IPS-18c (cell line): Measurements from ENCODE around the gene PIAS2.
"Not testable (repeated sequence)": the region's sequence is repeated elsewhere in the genome, so short reads cannot be mapped to it uniquely, and the experiment has no call there.

Source experiments
- H3K4me3 ChIP-seq: 2 replicates; pipeline ENCODE4 v1.7.0; 2013; ENCODE audit warnings: low read depth, mild to moderate bottlenecking, low read length, moderate library complexity; ENCODE audit not compliant: insufficient read depth
- H3K9me3 ChIP-seq: one replicate; pipeline ENCODE4 v1.6.1; 2013; ENCODE audit warnings: mild to moderate bottlenecking, low read length, moderate library complexity; ENCODE audit not compliant: control insufficient read depth, insufficient read depth

Gene PIAS2

DNA sequence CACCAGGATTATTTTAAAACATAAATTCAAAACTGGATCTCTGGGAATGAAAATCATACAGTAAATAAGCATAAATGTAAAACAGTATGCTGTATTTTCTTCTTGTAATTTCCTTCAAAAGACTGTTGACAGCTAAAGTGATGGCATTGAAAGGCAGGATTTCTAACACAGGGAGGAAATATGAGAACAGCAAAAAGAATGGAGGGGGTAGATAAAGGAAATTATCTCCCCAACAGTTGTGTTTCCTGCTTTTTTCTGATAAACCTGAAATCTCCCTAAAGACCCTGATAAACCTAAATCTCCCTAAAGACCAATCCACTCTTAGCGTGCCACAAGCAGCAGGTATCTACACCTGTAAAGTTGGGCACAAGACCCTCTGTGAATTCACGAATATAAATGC lies 50.8 kb downstream of the PIAS2 start:
- no peak overlapping the region for H3K4me3 ChIP-seq
- peaks cover 14% of the 10 kb centered on the region for H3K9me3 ChIP-seq

DNA sequence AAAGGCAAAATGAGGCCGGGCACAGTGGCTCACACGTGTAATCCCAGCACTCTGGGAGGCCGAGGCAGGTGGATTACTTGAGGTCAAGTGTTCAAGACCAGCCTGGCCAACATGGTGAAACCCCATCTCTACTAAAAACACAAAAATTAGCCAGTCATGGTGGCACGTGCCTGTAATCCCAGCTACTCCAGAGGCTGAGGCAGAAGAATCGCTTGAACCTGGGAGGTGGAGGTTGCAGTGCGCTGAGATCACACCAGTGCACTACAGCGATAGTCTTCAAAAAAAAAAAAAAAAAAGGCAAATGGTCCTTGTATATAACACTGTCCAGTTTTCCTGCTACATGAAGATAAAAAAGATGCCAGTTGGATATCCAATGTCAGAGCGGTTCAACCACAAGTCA lies 52.1 kb downstream of the PIAS2 start:
- peaks cover 14% of the 10 kb centered on the region for H3K9me3 ChIP-seq
- not testable (repeated sequence) for H3K4me3 ChIP-seq

DNA sequence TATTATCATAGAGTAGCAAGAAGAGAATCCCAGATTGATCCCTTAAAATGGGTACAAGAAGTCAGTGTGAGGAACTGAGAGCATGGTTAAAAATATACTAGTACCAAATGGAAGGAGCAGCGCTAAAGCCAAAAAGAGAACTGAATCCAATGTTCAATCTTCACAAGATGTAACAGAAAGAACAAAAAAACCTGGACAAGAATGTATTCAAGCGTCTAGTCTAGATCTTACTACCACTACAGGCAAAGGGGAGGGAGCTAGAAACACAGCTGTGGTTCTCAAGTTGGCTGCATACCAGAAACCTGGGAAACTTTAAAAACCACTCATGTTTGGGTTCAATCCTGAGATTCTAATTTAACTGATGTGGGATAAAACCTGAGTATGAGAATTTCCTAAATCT lies 57.5 kb downstream of the PIAS2 start:
- H3K9me3 ChIP-seq: no peaks in the 10 kb centered on the region

DNA sequence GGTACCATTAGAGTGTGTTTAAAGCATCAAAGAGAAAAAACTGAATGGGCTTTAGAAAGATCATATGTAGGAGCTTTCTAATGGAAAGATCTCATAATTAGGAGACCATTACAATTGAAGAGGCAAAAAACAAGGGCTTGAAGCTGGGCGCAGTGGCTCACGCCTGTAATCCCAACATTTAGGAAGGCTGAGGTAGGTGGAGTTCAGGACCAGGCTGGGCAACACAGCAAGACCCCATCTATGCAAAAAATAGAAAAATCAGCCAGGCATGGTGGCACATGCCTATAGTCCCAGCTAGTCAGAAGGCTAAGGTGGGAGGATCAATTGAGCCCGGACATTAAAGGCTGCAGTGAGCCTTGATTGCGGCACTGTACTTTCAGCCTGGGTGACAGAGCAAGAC lies 59.0 kb downstream of the PIAS2 start:
- Histone ChIP-seq H3K9me3 (no peaks in the 10 kb centered on the region), H3K4me3 (no peak overlapping the region)

More for the DNA sequence above, 57.5 kb downstream of the PIAS2 start:
- no peak overlapping the region for H3K4me3 ChIP-seq

DNA sequence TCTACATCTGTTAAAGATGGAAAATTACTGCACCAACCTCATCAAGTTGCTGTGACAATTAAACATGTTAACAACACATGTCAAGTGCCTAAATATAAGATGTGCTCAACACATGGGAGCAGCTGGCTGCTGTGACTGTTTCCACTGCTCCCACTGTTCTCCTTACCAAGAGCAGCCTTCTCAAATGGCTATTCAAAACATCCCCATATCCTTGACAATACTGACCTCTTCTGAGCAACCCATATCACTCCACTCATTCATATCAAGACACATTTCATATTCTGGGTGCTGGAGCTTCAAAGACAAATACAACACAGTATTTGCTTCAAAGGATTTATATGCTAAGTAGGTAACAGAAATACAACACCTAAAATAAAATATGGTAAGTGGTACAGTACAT lies 60.3 kb downstream of the PIAS2 start:
- Histone ChIP-seq H3K9me3 (no peaks in the 10 kb centered on the region), H3K4me3 (no peak overlapping the region)

DNA sequence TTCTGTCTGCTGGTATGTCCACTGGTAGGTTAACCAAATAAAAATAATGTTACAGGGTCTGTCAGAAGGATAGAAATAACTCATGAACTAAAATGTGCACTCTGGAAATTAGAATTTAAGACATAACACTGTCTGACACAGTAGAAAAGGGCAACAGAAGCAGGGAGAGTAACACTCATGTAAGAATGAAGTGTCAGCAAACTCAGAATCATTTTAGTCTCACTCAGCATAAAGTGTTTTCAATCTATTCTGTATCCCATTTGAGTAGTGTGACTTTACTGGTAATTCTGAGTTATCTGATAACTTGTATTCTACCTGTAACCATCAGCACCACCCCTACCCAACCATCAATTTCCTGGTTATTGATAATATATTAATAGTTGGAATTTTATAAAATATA lies 68.3 kb downstream of the PIAS2 start:
- Histone ChIP-seq H3K9me3 (no peaks in the 10 kb centered on the region), H3K4me3 (no peak overlapping the region)

DNA sequence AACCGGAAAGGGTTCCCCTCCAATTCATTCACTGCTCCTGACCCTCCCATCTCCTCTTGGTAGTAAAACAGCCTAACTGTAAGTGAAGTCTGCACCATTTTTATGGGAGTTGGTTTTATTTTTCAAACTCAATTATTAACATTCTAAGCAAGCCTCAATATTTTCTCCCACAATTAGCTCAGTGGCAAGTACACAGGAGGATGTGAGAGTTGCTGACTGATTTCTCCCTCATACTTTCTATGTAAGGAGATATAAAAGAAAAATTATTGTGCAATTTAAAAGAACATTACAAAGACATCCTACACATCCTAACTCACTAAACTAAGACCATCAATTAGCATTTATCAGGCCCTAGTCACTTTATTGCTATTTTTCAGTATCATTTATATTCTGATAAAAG lies 73.9 kb downstream of the PIAS2 start:
- no peak overlapping the region for H3K4me3 ChIP-seq
- no peaks in the 10 kb centered on the region for H3K9me3 ChIP-seq

DNA sequence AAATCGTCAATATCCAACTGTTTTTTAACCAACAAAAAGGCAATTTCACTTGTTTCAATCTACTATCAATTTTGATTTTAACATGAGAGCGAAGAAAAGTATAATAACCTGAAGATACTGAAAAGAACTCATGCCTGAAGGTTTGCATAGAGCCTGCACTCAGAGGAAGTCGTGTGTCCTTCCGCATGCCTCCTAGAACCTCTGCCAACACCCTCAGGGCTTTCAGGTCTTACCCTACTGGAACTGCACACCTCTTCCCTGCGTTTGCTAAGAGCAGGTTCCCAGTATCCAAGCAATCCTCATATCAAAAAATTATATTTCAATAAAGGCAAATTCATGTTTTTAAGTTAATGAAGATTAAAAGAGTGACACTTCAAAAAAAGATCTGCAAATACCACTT lies 74.7 kb downstream of the PIAS2 start:
- H3K9me3 ChIP-seq: no peaks in the 10 kb centered on the region
- H3K4me3 ChIP-seq: no peak overlapping the region

DNA sequence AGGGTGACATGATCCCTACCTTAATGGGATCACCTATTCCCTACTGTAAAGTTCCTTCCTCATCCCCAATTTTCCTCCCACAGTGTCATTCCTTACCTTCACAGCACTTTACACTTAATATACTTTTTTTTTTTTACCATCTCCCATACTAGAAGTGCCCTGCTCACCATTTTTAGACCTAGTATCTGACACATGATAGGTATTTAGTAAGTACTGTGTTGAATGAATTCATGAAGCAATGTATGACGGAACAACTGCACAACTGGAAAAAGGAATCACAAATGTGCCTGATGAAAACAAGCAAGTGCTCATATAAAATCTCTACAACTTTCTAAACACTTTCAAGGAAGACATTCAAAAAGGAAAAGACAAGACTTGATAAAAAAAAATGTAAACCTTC lies 83.4 kb downstream of the PIAS2 start:
- H3K9me3 ChIP-seq: no peaks in the 10 kb centered on the region
- H3K4me3 ChIP-seq: no peak overlapping the region

DNA sequence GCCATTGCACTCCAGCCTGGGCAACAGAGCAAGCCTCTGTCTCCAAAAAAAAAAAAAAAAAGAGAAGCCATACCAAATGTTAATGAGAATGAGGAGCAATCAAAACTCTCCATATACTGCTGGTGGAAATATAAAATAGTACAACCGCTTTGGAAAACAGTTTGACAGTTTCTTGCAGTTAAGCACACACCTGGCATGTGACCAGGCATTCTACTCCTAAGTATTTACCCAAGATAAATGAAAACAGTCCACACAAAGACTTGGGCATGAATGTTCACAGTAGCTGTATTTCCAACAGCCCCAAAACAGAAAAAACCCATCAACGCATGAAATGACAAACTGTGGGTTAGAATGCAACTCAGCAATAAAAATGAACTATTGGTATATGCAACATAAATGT lies 84.5 kb downstream of the PIAS2 start:
- Histone ChIP-seq H3K4me3 (no peak overlapping the region), H3K9me3 (no peaks in the 10 kb centered on the region)

DNA sequence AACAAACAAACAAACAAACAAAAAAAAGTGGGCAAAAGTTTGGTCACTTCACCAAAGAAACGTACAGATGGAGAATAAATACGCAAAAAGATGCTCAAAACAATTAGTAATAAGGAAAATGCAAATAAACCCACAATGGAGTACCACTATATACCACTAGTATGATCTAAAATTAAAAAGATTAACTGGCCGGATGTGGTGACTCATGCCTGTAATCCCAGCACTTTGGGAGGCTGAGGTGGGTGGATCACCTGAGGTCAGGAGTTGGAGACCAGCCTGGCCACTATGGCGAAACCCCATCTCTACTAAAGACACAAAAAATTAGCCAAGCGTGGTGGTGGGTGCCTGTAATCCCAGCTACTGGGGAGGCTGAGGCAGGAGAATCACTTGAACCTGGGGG lies 84.9 kb downstream of the PIAS2 start:
- not testable (repeated sequence) for H3K4me3 ChIP-seq, H3K9me3 ChIP-seq

DNA sequence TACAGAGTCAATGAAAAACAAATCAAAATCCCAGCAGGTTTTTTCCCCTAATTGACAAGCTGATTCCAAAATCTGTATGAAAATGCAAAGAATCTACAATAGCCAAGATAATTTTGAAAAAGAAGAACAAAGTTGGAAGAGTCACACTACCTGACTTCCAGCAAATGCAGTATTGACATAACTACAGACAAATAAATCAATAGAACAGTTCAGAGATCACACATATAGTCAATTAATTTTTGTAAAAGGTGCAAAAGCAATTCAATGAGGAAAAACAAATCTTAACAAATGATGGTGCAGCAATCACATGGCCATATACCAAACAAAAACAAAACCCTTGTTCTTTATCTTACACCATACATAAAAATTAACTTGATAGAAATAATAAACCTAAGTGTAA lies 85.9 kb downstream of the PIAS2 start:
- H3K9me3 ChIP-seq: no peaks in the 10 kb centered on the region

DNA sequence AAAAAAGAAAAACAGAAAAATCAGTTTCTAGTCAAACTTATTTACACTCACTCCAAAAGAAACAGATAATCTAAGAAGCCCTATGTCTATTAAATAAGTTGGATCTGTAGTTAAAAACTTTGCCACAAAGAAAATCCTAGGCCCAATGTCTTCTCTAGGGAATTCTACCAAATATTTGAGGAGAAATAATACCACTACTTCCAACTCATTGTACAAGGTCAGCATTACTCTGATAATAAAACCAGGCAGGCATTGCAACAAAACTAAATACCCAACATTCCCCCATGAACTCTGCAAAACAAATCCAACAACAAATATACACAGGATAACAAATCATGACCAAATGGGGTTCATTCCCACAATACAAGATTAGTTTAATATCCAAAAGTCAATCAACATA lies 86.7 kb downstream of the PIAS2 start:
- H3K9me3 ChIP-seq: no peaks in the 10 kb centered on the region

More for the DNA sequence above, 85.9 kb downstream of the PIAS2 start:
- no peak overlapping the region for H3K4me3 ChIP-seq

DNA sequence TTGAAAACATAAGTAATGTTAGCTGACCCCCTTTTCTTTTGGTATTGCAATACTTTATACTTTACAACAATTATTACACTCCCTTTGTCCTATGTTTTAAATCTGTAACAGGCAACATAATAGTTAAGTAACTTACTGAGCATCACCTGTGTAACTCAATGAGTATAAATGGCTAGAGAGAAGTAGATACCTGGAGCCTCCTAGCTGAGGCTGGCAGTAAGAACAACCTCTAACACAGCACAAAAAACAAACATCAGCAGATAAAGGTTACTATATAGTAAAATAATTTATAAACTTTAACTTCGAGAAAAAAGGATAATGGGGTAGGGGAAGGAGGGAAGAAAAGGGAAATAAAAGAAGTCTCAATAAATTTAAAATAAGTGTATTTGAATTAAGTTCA lies 87.4 kb downstream of the PIAS2 start:
- H3K4me3 ChIP-seq: no peak overlapping the region
- H3K9me3 ChIP-seq: no peaks in the 10 kb centered on the region

More for the DNA sequence above, 86.7 kb downstream of the PIAS2 start:
- no peak overlapping the region for H3K4me3 ChIP-seq

DNA sequence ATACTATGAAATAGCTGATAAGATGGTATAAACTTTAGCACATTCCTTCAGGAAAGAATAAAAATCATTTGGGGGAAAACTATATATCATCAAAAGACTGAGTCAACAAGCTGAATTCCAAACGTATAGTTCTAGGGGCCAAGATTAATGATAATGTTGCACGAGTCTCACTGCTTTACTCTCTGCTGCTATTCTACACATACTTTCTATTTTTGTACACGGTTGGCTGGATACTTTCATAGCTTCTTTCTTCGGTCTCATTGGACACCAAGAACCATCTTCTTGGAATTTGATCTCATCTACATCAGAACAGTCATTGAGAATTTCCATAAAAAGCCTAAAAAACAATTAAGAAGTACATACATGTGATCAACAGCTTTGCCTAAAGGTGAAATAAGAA lies 87.8 kb downstream of the PIAS2 start:
- H3K4me3 ChIP-seq: no peak overlapping the region
- H3K9me3 ChIP-seq: no peaks in the 10 kb centered on the region

DNA sequence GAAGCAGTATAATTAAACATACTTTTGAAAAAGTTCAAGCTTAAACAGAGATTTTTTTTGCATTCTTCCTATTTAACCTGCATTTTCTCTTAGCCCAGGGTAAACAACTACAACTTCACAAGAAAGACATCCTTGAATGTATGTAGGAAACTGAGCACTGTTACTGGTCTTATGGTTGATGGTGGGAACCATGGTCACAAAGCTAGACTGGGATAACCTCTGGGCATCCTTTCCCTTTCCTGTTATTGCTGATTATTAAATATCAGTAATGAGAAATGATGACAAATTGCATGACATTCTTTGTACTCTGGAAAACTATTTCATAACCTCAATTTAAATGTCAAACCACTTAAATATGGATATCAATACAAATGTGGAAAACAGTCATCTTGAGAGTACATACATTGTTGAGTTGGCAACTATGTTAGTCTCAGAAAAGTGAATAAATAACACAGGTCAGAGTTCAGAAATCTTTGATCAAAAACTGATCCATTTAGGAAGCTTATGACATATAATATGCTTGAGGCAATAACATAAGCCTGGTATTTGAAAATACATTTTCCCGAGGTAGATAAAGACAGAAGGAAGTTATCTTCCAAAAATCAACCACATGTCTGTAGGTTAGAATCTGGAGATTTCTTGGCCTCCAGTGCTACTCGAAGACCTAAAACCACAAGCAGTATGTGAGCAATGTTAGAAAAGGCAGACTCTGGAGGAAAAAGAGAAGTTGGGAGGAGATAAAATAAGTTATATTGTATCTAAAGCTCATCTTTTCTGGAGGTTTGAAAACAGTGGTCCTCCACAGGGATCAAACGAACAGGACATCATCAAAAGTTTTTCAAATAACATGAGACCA lies 95.2 kb downstream of the PIAS2 start:
- Histone ChIP-seq H3K9me3 (no peaks in the 10 kb centered on the region), H3K4me3 (no peak overlapping the region)

DNA sequence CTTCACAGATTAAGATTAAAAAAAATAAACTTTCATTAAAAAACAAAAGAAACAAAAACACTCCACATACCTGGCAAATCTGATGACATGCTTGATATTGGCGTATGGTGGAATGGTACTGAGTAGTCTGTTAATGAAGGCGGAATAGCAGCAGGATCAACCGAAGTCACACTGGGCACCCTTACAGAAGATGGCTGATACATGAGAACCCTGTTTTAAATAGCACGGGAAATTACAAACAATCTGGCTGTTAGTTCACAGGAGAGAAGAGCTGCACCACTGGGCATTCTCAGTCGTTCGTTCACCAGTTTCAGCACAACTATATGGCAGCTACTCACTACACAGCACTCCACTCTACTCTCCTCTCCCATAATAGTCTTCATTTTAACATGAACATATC lies 96.4 kb downstream of the PIAS2 start:
- no peak overlapping the region for H3K4me3 ChIP-seq
- no peaks in the 10 kb centered on the region for H3K9me3 ChIP-seq

DNA sequence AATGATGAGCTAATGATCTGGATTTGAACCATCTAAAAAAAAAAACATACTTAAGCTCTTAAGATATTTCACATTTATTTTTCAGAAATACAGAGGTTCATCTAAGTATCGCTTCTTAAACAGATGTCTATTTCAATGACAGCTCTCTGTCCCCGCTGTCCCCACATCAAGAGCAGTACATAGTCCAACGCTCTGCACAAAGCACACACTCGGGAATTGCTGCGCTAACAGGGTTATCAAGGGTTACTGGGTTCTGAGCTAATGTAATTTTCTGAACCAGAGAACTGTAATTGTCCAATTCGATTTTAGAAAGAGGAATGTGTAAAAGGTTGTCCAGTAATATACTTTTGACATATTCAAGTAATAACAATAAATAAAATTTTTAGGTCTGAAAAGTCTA lies 101.6 kb downstream of the PIAS2 start:
- Histone ChIP-seq H3K4me3 (no peak overlapping the region), H3K9me3 (no peaks in the 10 kb centered on the region)

DNA sequence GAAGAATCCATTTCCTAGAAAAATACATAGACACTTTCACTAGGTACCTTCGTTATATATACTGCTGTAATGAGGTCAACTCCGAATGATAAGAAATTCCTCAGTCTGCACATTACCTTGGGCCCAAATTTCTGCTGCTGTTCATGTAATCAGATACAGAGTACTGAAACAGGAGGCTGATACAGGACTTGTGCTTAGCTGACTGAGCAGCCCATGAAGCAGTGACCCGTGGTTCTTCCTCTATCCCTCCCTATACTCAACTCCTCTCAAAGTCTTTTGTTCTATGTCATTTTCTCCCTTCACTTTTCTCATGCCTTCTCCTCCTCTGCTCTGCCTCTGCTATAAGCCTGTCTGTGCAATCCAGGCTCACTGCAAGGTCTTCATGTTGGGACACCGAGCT lies 102.9 kb downstream of the PIAS2 start:
- Histone ChIP-seq H3K9me3 (no peaks in the 10 kb centered on the region), H3K4me3 (no peak overlapping the region)
